Uterus (tissue), 2 donors: Measurements from ENCODE around the gene PLPP7.

Experiments
- POLR2A ChIP-seq, 2 donors: fragments of 450-650 bp; IDR thresholded peaks; one replicate each; pipeline ENCODE4 v1.6.1; 2016; ENCODE audit warnings: antibody characterized with exemption in 2 of 2, mild to moderate bottlenecking in 1 of 2, moderate library complexity in 1 of 2
- TF ChIP-seq, protein P1 (sequence below), 4 experiments: fragments of 200-600 bp in 2 of 4; fragments of 450-650 bp in 2 of 4; sonication (generic) in 2 of 4; IDR thresholded peaks; one replicate each; pipeline ENCODE4 v1.5.1; 2016 to 2019; ENCODE audit warnings: antibody characterized with exemption in 4 of 4, mild to moderate bottlenecking in 2 of 4, moderate library complexity in 1 of 4

DNA sequence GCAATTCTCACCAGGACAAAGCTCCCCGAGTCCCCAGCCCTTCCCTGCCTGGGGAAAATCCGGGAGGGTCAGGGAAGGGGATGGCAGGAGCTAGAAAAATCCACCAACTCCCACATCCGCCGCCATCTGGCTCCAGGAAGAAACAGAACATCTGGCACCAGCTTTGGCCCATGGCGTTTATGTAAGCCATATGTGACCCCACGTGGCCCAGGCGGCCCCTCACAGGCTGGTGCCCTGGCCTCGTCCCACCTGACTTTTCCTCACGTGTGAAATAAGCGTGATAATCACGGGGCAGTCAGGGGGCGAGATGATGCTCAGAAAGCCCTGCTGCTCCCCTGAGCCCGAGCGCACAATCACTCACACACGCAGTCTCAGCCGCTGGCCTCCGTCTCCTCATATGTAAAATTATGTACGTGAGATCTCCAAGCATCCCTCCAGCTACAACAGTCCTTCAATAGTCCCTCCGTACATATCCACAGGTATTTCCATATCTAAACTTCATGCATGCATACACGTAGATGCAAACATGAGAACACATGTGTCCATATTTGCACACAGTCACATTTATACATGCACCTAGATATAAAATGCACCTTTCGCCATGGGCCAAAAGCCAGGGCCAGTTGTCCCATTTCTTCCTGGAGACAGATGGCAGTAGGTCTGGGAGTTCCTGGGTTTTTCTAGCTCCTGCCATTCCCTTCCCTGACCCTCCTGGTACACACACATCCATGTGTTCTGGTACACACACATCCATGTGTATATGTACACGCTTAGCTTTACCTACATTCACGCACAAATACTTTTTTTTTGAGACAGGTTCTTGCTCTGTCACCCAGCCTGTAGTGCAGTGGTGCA lies 28.9 kb downstream of the PLPP7 start:
- TF ChIP-seq, protein P1, sequence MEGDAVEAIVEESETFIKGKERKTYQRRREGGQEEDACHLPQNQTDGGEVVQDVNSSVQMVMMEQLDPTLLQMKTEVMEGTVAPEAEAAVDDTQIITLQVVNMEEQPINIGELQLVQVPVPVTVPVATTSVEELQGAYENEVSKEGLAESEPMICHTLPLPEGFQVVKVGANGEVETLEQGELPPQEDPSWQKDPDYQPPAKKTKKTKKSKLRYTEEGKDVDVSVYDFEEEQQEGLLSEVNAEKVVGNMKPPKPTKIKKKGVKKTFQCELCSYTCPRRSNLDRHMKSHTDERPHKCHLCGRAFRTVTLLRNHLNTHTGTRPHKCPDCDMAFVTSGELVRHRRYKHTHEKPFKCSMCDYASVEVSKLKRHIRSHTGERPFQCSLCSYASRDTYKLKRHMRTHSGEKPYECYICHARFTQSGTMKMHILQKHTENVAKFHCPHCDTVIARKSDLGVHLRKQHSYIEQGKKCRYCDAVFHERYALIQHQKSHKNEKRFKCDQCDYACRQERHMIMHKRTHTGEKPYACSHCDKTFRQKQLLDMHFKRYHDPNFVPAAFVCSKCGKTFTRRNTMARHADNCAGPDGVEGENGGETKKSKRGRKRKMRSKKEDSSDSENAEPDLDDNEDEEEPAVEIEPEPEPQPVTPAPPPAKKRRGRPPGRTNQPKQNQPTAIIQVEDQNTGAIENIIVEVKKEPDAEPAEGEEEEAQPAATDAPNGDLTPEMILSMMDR (IDR thresholded peaks at IDR 0.05) = no peak
- TF ChIP-seq POLR2A (IDR thresholded peaks at IDR 0.05) = no peak
